ENCODE measurements around the gene LIPM.

LIPM gene

GRCh38 chr10:88813200-88813599 is 10.7 kb downstream of the LIPM start:
- Histone ChIP-seq H3K36me3 (ENCODE audit: control insufficient read depth, insufficient read depth, low read length) (no peaks in the 10 kb centered on the region), H2BK120ac (ENCODE audit: low read depth, low read length) (no peak overlapping the region), H4K5ac (ENCODE audit: low read length) (no peak overlapping the region), H3K79me2 (ENCODE audit: control insufficient read depth, insufficient read depth, low read length) (no peaks in the 10 kb centered on the region), H3K79me1 (ENCODE audit: low read length) (no peaks in the 10 kb centered on the region), H3K27ac (ENCODE audit: low read depth, low read length) (no peak overlapping the region), H3K9ac (ENCODE audit: low read length) (no peak overlapping the region), H2BK15ac (replicated peaks; ENCODE audit: low read depth) (no peak overlapping the region), H3K56ac (ENCODE audit: low read length) (no peak overlapping the region), H3K18ac (ENCODE audit: low read length) (no peak overlapping the region), H3K23ac (ENCODE audit: low read length) (no peak overlapping the region), H3K4me3 (ENCODE audit: low read length) (no peak overlapping the region), H3K4ac (ENCODE audit: low read depth, low read length) (no peak overlapping the region), H4K8ac (ENCODE audit: low read depth, low read length) (no peak overlapping the region), H3K27me3 (ENCODE audit: insufficient read depth, low read length, poor library complexity) (no peaks in the 10 kb centered on the region), H2BK5ac (ENCODE audit: low read length) (no peak overlapping the region), H3K4me2 (ENCODE audit: low read length) (no peak overlapping the region), H3K4me1 (ENCODE audit: control insufficient read depth, low read depth, low read length) (peaks cover 2% of the 10 kb centered on the region), H2AK5ac (ENCODE audit: low read length) (no peak overlapping the region)
- DNase-seq: peak; percentile 69
- no CpG with 5 or more reads among the region's 6 CpGs for WGBS (ENCODE audit: extremely low coverage, insufficient coverage, low lambda C conversion rate)

DNA sequence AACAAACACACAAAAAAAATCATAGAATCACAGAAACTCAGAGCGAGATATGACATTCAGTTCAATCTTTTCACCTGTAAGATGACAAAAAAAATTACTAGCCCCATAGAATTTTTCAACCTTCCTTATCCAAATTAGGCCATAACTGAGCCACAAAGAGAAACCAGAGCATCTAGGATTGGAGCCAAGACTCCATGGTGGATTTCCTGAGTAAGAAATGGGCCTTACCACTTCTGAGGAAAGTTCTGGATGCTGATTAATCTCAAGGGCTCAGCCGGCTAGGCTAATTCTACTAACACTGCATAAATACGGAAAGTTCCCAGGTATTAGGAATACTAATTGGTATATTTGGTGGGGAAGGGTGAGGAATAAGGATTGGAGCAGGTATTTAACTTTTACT is 16.8 kb downstream of the LIPM start:
- no peak overlapping the region for H2BK5ac ChIP-seq (ENCODE audit: low read length)
- H3K18ac ChIP-seq (ENCODE audit: low read length): no peak overlapping the region
- no peaks in the 10 kb centered on the region for H3K79me2 ChIP-seq (ENCODE audit: control insufficient read depth, insufficient read depth, low read length)
- no peak overlapping the region for H3K4ac ChIP-seq (ENCODE audit: low read depth, low read length)
- no peak overlapping the region for H2BK120ac ChIP-seq (ENCODE audit: low read depth, low read length)
- no peaks in the 10 kb centered on the region for H3K27me3 ChIP-seq (ENCODE audit: insufficient read depth, low read length, poor library complexity)
- no peak overlapping the region for H3K27ac ChIP-seq (ENCODE audit: low read depth, low read length)
- no peak overlapping the region for H3K56ac ChIP-seq (ENCODE audit: low read length)
- no peaks in the 10 kb centered on the region for H3K36me3 ChIP-seq (ENCODE audit: control insufficient read depth, insufficient read depth, low read length)
- no peaks in the 10 kb centered on the region for H3K79me1 ChIP-seq (ENCODE audit: low read length)
- H4K5ac ChIP-seq (ENCODE audit: low read length): no peak overlapping the region
- H3K4me2 ChIP-seq (ENCODE audit: low read length): no peak overlapping the region
- no peak overlapping the region for H2AK5ac ChIP-seq (ENCODE audit: low read length)
- H3K23ac ChIP-seq (ENCODE audit: low read length): no peak overlapping the region
- WGBS (ENCODE audit: extremely low coverage, insufficient coverage, low lambda C conversion rate): no CpG with 5 or more reads among the region's 3 CpGs
- no peak overlapping the region for H3K4me3 ChIP-seq (ENCODE audit: low read length)
- H4K8ac ChIP-seq (ENCODE audit: low read depth, low read length): no peak overlapping the region
- H3K4me1 ChIP-seq (ENCODE audit: control insufficient read depth, low read depth, low read length): no peaks in the 10 kb centered on the region
- no peak for DNase-seq
- no peak overlapping the region for H2BK15ac ChIP-seq (replicated peaks; ENCODE audit: low read depth)
- no peak overlapping the region for H3K9ac ChIP-seq (ENCODE audit: low read length)

- Histone ChIP-seq H2BK15ac (replicated peaks; ENCODE audit: low read depth) (no peak overlapping the region), H3K18ac (ENCODE audit: low read length) (no peak overlapping the region), H3K4me2 (ENCODE audit: low read length) (no peak overlapping the region), H3K79me1 (ENCODE audit: low read length) (no peaks in the 10 kb centered on the region), H2BK5ac (ENCODE audit: low read length) (no peak overlapping the region), H3K4me1 (ENCODE audit: control insufficient read depth, low read depth, low read length) (no peaks in the 10 kb centered on the region), H3K56ac (ENCODE audit: low read length) (no peak overlapping the region), H3K79me2 (ENCODE audit: control insufficient read depth, insufficient read depth, low read length) (no peaks in the 10 kb centered on the region), H2BK120ac (ENCODE audit: low read depth, low read length) (no peak overlapping the region), H2AK5ac (ENCODE audit: low read length) (no peak overlapping the region), H3K23ac (ENCODE audit: low read length) (no peak overlapping the region), H4K8ac (ENCODE audit: low read depth, low read length) (no peak overlapping the region), H3K36me3 (ENCODE audit: control insufficient read depth, insufficient read depth, low read length) (no peaks in the 10 kb centered on the region), H3K4ac (ENCODE audit: low read depth, low read length) (no peak overlapping the region), H3K27ac (ENCODE audit: low read depth, low read length) (no peak overlapping the region), H4K5ac (ENCODE audit: low read length) (no peak overlapping the region), H3K9ac (ENCODE audit: low read length) (no peak overlapping the region), H3K27me3 (ENCODE audit: insufficient read depth, low read length, poor library complexity) (no peaks in the 10 kb centered on the region), H3K4me3 (ENCODE audit: low read length) (no peak overlapping the region)
- DNase-seq: no peak
Measured at GRCh38 chr10:88820748-88821401, 18.3 kb downstream of the LIPM start.

DNA sequence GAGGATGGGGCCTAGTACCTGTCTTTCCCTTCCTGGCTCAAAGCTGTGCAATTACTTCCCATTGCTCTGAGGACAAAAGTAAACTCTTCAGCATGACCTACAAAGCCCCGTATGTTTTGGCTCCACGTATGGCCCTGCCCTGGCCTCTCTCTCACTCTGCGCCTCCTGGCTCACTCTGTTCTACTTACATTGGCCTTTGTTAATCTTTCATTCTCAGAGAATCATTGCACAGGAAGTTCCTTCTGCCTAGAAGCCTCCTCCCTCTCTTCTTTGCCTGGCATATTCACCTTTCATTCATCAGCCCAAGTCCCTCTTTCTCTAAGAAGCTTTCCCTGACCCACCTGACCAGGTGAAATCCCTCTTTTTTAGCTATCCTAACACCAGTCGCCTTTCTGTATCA is 23.9 kb downstream of the LIPM start:
- Histone ChIP-seq H3K36me3 (ENCODE audit: control insufficient read depth, insufficient read depth, low read length) (no peaks in the 10 kb centered on the region), H3K9ac (ENCODE audit: low read length) (no peak overlapping the region), H3K23ac (ENCODE audit: low read length) (no peak overlapping the region), H3K4ac (ENCODE audit: low read depth, low read length) (no peak overlapping the region), H2AK5ac (ENCODE audit: low read length) (no peak overlapping the region), H3K18ac (ENCODE audit: low read length) (no peak overlapping the region), H3K27ac (ENCODE audit: low read depth, low read length) (no peak overlapping the region), H3K56ac (ENCODE audit: low read length) (no peak overlapping the region), H3K79me1 (ENCODE audit: low read length) (no peaks in the 10 kb centered on the region), H4K5ac (ENCODE audit: low read length) (no peak overlapping the region), H3K79me2 (ENCODE audit: control insufficient read depth, insufficient read depth, low read length) (no peaks in the 10 kb centered on the region), H2BK120ac (ENCODE audit: low read depth, low read length) (no peak overlapping the region), H3K4me1 (ENCODE audit: control insufficient read depth, low read depth, low read length) (no peaks in the 10 kb centered on the region), H2BK15ac (replicated peaks; ENCODE audit: low read depth) (no peak overlapping the region), H4K8ac (ENCODE audit: low read depth, low read length) (no peak overlapping the region), H3K4me2 (ENCODE audit: low read length) (no peak overlapping the region), H3K4me3 (ENCODE audit: low read length) (no peak overlapping the region), H3K27me3 (ENCODE audit: insufficient read depth, low read length, poor library complexity) (no peaks in the 10 kb centered on the region), H2BK5ac (ENCODE audit: low read length) (no peak overlapping the region)
- WGBS (ENCODE audit: extremely low coverage, insufficient coverage, low lambda C conversion rate): no CpG with 5 or more reads among the region's 4 CpGs
- DNase-seq: no peak

DNA sequence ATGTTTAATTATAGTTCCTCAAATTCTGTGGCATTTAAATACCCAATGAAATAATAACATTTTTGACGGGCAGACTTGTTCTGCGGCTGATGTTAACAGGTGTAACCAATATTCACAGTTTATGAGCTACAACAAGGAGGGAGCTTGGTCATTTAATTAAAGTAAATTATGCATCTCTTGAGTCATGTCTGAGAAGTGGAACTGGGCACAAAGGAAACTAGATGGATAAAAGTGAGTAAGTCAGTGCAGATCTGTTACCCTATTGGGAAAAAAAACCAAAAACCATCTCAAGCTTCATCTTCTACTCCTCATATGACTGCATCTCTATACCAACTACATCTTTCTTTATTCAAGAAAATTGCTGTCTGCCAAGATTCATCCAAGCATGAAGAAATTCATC is 25.1 kb downstream of the LIPM start:
- Histone ChIP-seq H3K27me3 (ENCODE audit: insufficient read depth, low read length, poor library complexity) (no peaks in the 10 kb centered on the region), H3K36me3 (ENCODE audit: control insufficient read depth, insufficient read depth, low read length) (no peaks in the 10 kb centered on the region), H2AK5ac (ENCODE audit: low read length) (no peak overlapping the region), H3K4ac (ENCODE audit: low read depth, low read length) (no peak overlapping the region), H2BK5ac (ENCODE audit: low read length) (no peak overlapping the region), H3K79me1 (ENCODE audit: low read length) (no peaks in the 10 kb centered on the region), H3K27ac (ENCODE audit: low read depth, low read length) (no peak overlapping the region), H3K4me3 (ENCODE audit: low read length) (no peak overlapping the region), H3K4me2 (ENCODE audit: low read length) (no peak overlapping the region), H2BK120ac (ENCODE audit: low read depth, low read length) (no peak overlapping the region), H4K8ac (ENCODE audit: low read depth, low read length) (no peak overlapping the region), H3K56ac (ENCODE audit: low read length) (no peak overlapping the region), H2BK15ac (replicated peaks; ENCODE audit: low read depth) (no peak overlapping the region), H3K9ac (ENCODE audit: low read length) (no peak overlapping the region), H3K23ac (ENCODE audit: low read length) (no peak overlapping the region), H4K5ac (ENCODE audit: low read length) (no peak overlapping the region), H3K4me1 (ENCODE audit: control insufficient read depth, low read depth, low read length) (no peaks in the 10 kb centered on the region), H3K18ac (ENCODE audit: low read length) (no peak overlapping the region), H3K79me2 (ENCODE audit: control insufficient read depth, insufficient read depth, low read length) (no peaks in the 10 kb centered on the region)
- no CpG with 5 or more reads among the region's 2 CpGs for WGBS (ENCODE audit: extremely low coverage, insufficient coverage, low lambda C conversion rate)
- DNase-seq: no peak

DNA sequence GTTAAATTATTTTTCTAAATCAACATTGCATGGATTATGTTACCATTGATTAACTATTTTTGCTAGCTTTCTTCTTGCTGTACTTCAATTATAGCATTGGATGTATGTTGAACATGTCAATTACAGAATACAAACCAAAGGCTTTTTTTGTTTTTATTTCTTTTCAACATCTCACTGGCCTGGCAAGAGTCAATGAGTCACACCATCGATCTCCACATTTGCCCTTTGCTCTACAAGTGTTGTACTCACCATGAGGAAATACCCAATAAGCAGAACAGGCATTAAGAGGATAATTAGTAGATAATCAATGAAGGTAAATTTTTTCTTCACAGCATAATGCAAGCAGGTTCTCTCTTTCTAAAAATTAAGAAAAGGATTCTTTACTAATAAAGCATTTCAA is 25.8 kb downstream of the LIPM start:
- Histone ChIP-seq H2BK5ac (ENCODE audit: low read length) (no peak overlapping the region), H3K9ac (ENCODE audit: low read length) (no peak overlapping the region), H3K4me3 (ENCODE audit: low read length) (no peak overlapping the region), H4K5ac (ENCODE audit: low read length) (no peak overlapping the region), H2AK5ac (ENCODE audit: low read length) (no peak overlapping the region), H3K23ac (ENCODE audit: low read length) (no peak overlapping the region), H2BK15ac (replicated peaks; ENCODE audit: low read depth) (no peak overlapping the region), H3K56ac (ENCODE audit: low read length) (no peak overlapping the region), H3K18ac (ENCODE audit: low read length) (no peak overlapping the region), H3K79me1 (ENCODE audit: low read length) (no peaks in the 10 kb centered on the region), H3K4ac (ENCODE audit: low read depth, low read length) (no peak overlapping the region), H2BK120ac (ENCODE audit: low read depth, low read length) (no peak overlapping the region), H4K8ac (ENCODE audit: low read depth, low read length) (no peak overlapping the region), H3K27ac (ENCODE audit: low read depth, low read length) (no peak overlapping the region), H3K79me2 (ENCODE audit: control insufficient read depth, insufficient read depth, low read length) (no peaks in the 10 kb centered on the region), H3K4me2 (ENCODE audit: low read length) (no peak overlapping the region), H3K27me3 (ENCODE audit: insufficient read depth, low read length, poor library complexity) (no peaks in the 10 kb centered on the region), H3K36me3 (ENCODE audit: control insufficient read depth, insufficient read depth, low read length) (no peaks in the 10 kb centered on the region), H3K4me1 (ENCODE audit: control insufficient read depth, low read depth, low read length) (no peaks in the 10 kb centered on the region)
- no CpG with 5 or more reads among the region's 1 CpG for WGBS (ENCODE audit: extremely low coverage, insufficient coverage, low lambda C conversion rate)
- no peak for DNase-seq
